NCI-H774 (cell line): ENCODE measurements around the gene ASCL3.
"Not testable (repeated sequence)": the region's sequence is repeated elsewhere in the genome, so short reads cannot be mapped to it uniquely, and the experiment has no call there.

Source experiments
- DNase-seq: peaks from one replicate; lab custom pipeline; 2025; lab: John Stamatoyannopoulos, UW

Gene ASCL3

DNA sequence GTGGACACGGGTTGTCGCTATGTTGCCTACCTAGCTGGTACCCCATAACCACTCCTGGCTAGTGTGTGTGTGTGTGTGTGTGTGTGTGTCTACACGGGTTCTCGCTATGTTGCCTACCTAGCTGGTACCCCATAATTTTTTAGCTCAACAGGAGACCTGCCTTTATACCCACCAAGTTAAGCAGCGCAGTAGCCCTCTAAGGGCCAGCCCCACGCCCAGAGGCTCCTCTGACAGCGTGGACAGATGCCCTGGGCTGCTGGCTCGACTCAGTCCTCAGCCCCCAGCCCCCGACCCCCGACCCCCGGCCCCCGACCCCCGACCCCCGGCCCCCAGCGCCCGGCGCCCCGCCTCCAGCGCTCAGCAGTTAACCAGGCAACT is 32.2 kb downstream of the ASCL3 start:
- no peak for DNase-seq

DNA sequence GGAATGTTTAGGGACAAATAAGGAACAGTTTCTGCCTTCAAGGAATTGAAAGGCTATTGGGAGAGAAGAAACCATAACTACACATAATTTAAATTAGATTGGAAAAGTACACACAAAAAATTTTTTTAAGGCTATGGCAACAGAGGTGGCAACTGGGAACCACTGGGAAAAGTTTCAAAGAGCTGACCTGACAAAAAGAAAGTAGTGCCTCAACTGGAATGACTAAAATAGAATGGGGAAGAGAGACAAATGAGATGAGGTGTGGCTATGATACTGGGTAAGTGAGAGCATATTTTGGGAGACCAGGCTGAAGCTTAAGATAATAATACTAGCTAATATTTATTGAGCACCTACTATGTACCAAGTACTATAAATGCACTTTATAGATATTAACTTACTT is 34.7 kb downstream of the ASCL3 start:
- no peak for DNase-seq

DNA sequence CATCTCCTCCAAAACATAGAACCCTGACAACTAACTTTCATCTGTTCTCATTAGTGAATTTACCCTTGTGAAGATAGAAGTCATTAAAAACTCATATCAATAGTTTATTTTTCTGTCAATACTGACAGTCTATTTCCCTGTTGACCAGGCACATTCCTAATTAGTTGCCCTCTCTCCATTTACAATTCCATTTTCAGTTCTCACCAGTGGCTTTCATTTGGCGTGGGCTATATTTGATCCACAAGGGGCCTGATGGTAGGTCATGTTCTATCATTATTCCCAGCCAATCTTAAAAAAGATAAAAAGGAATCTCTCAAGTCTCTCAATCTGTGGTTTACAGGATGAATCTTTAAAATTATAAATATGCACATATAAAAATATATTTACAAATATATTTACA is 35.7 kb downstream of the ASCL3 start:
- DNase-seq: no peak

DNA sequence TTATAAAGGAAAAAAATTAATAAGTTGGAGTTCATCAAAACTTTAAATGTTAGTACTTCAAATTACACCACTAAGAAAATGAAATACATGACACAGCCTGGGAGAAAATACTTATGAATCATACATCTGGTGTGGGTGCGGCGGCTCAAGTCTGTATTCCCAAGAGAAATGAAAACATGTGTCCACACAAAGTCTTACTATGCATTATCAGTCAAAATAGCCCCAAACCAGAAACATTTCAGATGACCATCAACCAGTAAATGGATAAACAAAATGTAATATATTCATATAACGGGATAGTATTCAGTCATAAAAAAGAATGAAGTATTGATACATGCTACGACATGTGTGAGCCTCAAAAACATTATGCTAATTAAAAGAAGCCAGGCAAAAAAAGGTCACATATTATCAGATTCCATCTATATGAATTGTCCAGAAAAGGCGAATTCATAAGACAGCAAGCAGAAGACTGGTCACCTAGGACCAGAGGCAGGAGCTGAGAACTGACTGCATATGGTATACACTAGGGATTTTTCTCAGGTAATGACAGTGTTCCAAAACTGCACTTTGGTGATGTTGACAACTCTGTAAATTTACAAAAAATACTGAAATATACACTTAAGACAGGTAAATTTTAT is 37.2 kb downstream of the ASCL3 start:
- DNase-seq: no peak

DNA sequence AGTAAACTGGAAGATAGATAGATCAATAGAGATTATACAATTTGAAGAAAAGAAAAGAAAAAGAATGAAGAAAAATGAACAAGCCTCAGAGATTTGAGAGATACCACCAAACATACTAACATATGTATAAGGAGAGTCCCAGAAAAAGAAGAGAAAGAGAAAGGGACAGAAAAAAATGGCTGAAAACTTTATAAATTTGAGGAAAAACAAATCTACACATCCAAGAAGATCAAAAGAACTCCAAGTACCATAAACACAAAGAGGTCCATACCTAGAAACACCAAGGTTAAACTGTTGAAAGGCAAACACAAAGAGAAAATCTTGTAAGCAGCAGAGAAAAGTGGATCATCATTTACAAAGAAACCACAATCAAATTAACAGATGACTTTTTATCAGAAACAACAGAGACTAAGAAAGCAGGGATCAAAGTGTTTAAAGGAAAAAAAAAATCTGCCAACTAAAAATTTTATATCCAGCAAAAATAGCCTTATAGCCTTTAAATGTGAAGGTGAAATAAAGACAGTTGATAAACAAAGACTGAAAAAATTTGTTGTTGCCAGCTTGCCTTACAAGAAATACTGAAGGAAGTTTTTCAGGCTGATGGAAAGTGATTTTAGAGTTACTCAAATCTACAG is 43.6 kb downstream of the ASCL3 start:
- DNase-seq: no peak

DNA sequence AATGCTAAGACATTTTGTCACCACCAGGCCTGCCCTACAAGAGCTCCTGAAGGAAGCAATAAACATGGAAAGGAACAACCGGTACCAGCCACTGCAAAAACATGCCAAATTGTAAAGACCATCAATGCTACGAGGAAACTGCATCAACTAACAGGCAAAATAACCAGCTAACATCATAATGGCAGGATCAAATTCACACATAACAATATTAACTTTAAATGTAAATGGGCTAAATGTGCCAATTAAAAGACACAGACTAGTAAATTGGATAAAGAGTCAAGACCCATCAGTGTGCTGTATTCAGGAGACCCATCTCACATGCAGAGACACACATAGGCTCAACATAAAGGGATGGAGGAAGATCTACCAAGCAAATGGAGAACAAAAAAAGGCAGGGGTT is 51.6 kb downstream of the ASCL3 start:
- not testable (repeated sequence) for DNase-seq
